GM12865 (cell line): ENCODE measurements around the gene RBL2.

Experiments used
- DNase-seq: peaks from one replicate; pipeline ENCODE4 v3.0.0; 2010; ENCODE audit warnings: low read depth
- H3K4me3 ChIP-seq: 2 replicates; pipeline ENCODE4 v1.5.1; 2011; ENCODE audit warnings: mild to moderate bottlenecking, low read depth, low read length, control low read depth
- CTCF ChIP-seq: IDR thresholded peaks from 2 replicates; pipeline ENCODE4 v1.5.1; 2011; ENCODE audit warnings: low read length, control low read depth, low read depth, inconsistent platforms; ENCODE audit not compliant: insufficient read depth; ENCODE audit errors: missing control alignments

The RBL2 gene

GRCh38 chr16:53503270-53503923, 69.1 kb downstream of the RBL2 start:
- H3K4me3 ChIP-seq, result peak overlapping the region; percentile 68
- no peak for TF ChIP-seq CTCF
- peak; percentile 100 for DNase-seq

DNA sequence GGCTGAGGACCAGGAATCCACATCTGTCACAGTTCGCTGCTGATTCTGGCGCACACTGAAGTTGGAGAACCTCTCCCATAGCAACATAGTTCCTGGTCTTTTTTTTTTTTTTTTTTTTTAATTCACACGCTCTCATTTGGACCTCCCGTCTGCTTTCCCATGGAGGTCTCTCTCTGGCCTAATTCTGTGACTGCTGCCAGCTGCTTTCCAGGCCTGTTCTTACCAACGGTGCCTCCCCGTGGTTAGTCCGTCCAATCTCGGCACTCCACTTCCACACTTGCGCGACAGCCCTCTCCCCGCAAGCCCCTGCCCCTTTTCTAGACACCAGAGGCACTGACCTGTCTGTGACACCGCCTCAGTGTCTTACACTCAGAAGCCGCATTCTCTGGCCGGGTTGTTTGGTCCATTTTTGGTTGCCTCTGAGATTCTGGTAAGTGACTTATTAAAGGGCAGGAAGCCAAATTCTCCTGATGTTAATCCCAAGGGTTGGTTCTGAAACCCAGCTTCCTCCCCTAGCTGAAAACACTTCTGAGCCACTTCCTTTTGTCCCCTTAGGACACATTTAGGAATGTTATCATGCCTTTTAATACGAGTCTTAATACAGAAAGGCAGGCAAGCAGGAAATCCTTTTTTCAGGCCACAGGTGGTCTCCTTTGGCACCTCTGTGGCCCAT, 69.9 kb downstream of the RBL2 start:
- H3K4me3 ChIP-seq, result peak overlapping the region; percentile 55
- no peak for TF ChIP-seq CTCF
- peak; percentile 57 for DNase-seq

DNA sequence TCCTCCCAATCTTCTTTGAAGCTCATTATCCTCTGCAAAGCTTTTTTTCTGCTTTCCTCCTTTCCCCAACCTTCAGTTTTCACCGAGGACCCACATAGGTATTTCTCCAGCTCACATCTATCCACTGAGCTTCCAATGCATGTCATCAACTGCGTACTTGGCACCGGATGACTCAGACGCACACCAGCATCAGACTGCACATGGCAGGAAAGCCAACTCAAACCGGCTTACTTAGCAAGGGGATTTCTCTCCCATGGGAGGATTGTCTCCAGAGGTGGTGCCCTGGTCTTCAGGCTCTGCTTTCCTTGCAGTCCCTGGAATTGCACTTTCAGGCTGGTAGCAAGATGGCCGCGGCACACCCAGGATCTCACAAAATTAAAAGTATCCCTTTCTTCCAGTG, 70.4 kb downstream of the RBL2 start:
- peak overlapping the region; percentile 55; the same call in 1 of the 2 replicates for H3K4me3 ChIP-seq
- peak; percentile 25 for DNase-seq
- no peak for TF ChIP-seq CTCF

DNA sequence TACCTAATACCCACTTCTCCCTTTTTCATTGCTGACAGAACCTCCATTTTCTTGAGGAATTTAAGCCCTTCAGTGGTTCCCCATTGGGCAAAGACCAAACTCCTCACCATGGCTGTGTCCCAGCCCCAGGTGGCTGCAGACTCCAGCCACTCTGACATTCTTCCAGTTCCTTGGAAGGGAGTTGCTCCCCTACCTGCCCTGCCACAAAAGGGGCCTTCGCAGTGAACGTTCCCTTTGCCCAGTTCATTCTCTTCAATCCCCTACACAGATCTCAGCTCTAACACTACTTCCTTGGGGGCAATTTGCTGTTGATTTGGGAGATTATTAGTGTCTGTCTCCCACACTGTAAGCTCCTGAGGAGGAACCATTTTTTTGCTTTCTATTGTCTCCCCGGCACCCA, 72.0 kb downstream of the RBL2 start:
- DNase-seq, result no peak
- TF ChIP-seq CTCF, result no peak
- no peak overlapping the region for H3K4me3 ChIP-seq

DNA sequence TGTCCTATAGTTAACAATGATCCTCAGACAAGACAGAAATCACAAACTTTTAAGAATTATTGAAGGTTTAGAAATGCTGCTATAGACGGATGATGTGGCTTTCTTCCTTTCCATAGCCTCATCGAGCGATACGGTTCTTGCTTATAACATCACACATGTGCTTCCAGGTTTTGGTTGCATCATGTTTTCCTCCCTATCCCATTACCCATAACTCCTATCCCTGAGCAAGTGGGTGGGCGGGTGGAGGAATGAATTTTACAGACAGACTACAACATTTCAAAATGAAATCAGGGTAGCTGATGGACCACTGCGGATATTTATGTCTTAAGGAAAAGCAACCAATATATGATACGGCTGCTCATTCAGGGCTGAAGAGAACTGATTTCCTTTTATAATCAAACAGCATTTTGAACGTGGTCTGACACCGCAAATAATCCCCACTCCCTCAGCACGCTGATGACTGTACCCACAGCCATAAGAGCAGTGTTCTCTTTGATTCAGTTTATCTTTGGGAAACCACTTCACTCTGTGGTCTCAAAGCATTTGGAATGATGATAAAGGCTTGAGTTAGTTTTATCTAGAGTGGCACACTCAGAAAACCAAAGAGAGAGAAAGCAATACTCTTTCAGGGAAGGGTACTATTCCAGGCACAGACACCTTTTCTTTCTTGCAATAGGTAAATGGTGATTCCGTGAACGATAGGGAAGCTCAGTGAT, 73.4 kb downstream of the RBL2 start:
- TF ChIP-seq CTCF, result no peak
- no peak overlapping the region for H3K4me3 ChIP-seq
- no peak for DNase-seq

- H3K4me3 ChIP-seq, result no peak overlapping the region
- DNase-seq, result peak; percentile 59
Measured at GRCh38 chr16:53509906-53510703, 75.8 kb downstream of the RBL2 start.

More at GRCh38 chr16:53509906-53510703, 75.8 kb downstream of the RBL2 start:
- TF ChIP-seq CTCF, result peak; percentile 91
